A549 (cell line): ENCODE results near the gene ARMS2. TPM values are rescaled to one million over a fixed set of nuclear protein-coding genes. Genes with fewer than 3 reads are reported as not detected.
A peak's percentile ranks its signal among the peaks of the same experiment; 100 is the strongest.

Experiments used
- ATAC-seq, 2 experiments: fragments of 200-7000 bp in 1 of 2; fragments of >200 bp in 1 of 2; cut with Nextera tagmentation in 1 of 2; cut with Tn5 transposase in 1 of 2; 3 replicates each; pipeline versions ENCODE4 v1.8.0 to v1.9.1; 2018 to 2020; ENCODE audit warnings: mild to moderate bottlenecking in 1 of 2, moderate library complexity in 1 of 2
- CTCF ChIA-PET: fragments of 300-600 bp; sonication (Branson Sonifier 250); formaldehyde crosslinking; extraction: SDS; loops from one replicate; lab custom pipeline; 2021; ENCODE audit warnings: antibody characterized with exemption, inconsistent platforms; lab: Yijun Ruan, JAX
- POLR2A ChIA-PET: fragments of 350-600 bp; formaldehyde crosslinking; extraction: SDS; loops from one replicate; lab custom pipeline; 2021; ENCODE audit warnings: antibody characterized with exemption, inconsistent platforms; lab: Yijun Ruan, JAX
- DNase-seq, 2 experiments: peaks; one replicate each; pipeline versions ENCODE4 v3.0.0 to v3.0.0-alpha.2; 2011 to 2016; ENCODE audit warnings: low read depth in 1 of 2, low spot score in 1 of 2
- FAIRE-seq: peaks from 2 replicates; lab custom pipeline; 2011; peaks lifted over from hg19 to GRCh38; lab: Jason Lieb, UNC
- H3K27ac ChIP-seq, 2 experiments: fragments of >200 bp; sonication (Bioruptor Twin); formaldehyde crosslinking; 3 replicates each; pipeline ENCODE4 v1.5.1; 2016 to 2017
- H3K4me1 ChIP-seq: fragments of >200 bp; sonication (Bioruptor Twin); formaldehyde crosslinking; 3 replicates; pipeline ENCODE4 v1.6.1; 2016
- H3K4me2 ChIP-seq: fragments of >200 bp; sonication (Bioruptor Twin); formaldehyde crosslinking; 3 replicates; pipeline ENCODE4 v1.6.1; 2016
- H3K4me3 ChIP-seq: fragments of >200 bp; sonication (Bioruptor Twin); formaldehyde crosslinking; 3 replicates; pipeline ENCODE4 v1.5.1; 2016
- H3K9me3 ChIP-seq: fragments of >200 bp; sonication (Bioruptor Twin); formaldehyde crosslinking; 3 replicates; pipeline ENCODE4 v1.6.1; 2016
- CHD2 ChIP-seq: fragments of 150-350 bp; IDR thresholded peaks from 2 replicates; pipeline ENCODE4 v1.6.1; 2014; ENCODE audit warnings: low read length; ENCODE audit not compliant: partially characterized antibody
- FOXS1 ChIP-seq: fragments of 250-450 bp; sonication (Bioruptor Pico); IDR thresholded peaks from 2 replicates; pipeline ENCODE4 v1.5.0; 2020; ENCODE audit warnings: mild to moderate bottlenecking, moderate library complexity
- HEYL ChIP-seq: fragments of 250-450 bp; sonication (Bioruptor Pico); IDR thresholded peaks from 2 replicates; pipeline ENCODE4 v1.8.0; 2021; ENCODE audit warnings: mild to moderate bottlenecking, moderate library complexity
- HOXA7 ChIP-seq: fragments of 250-450 bp; sonication (Bioruptor Pico); IDR thresholded peaks from 2 replicates; pipeline ENCODE4 v1.5.0; 2020; ENCODE audit warnings: mild to moderate bottlenecking, moderate library complexity
- NFE2L2 ChIP-seq: fragments of 150-350 bp; conservative IDR thresholded peaks from 2 replicates; pipeline ENCODE4 v1.6.1; 2014; ENCODE audit warnings: low read length
- RFX5 ChIP-seq: fragments of 450-650 bp; IDR thresholded peaks from 2 replicates; pipeline ENCODE4 v1.7.1; 2014; ENCODE audit warnings: antibody characterized with exemption, mild to moderate bottlenecking, moderate library complexity
- ZFP36 ChIP-seq: fragments of 450-650 bp; IDR thresholded peaks from 2 replicates; pipeline ENCODE4 v1.6.1; 2014; ENCODE audit warnings: borderline replicate concordance; ENCODE audit not compliant: partially characterized antibody
- ZSCAN20 ChIP-seq: fragments of 250-450 bp; sonication (Bioruptor Pico); IDR thresholded peaks from 2 replicates; pipeline ENCODE4 v1.8.0; 2022; ENCODE audit warnings: mild to moderate bottlenecking, moderate library complexity
- WGBS: methylation state at CpG from one replicate; pipeline ENCODE4 v1.1.6; 2017; ENCODE audit errors: missing lambda C conversion rate; 5-methylcytosine and 5-hydroxymethylcytosine counted together
- polyA plus RNA-seq, 4 experiments: library from polyadenylated mRNA; depleted of rRNA in 3 of 4; stranded (reverse); fragments of >200 nt; fragmentation: RNase III in 1 of 4; extraction: RNeasy Plus Mini Kit Qiagen cat#74134 plus additional on column Dnase treatment in 1 of 4; gene quantifications; 2 replicates in 3 of 4; 3 replicates in 1 of 4; pipeline ENCODE4 v1.2.3, GENCODE V29; 2011 to 2017
- small RNA-seq, 6 experiments: library from RNA; depleted of rRNA; stranded (forward); fragments of <200 nt; gene quantifications; one replicate each; pipeline ENCODE3, GENCODE V24; 2012
- TF ChIP-seq, protein P1 (sequence below): IDR thresholded peaks from 2 replicates; pipeline ENCODE4 v1.6.1; 2012
- TF ChIP-seq, protein P2 (sequence below): fragments of >200 bp; sonication (Bioruptor Twin); formaldehyde crosslinking; IDR thresholded peaks from 3 replicates; pipeline ENCODE4 v1.5.1; 2016

Gene ARMS2
- polyA plus RNA-seq, 2 of the 4 experiments (the other 2 are of a cell fraction): not detected

DNA sequence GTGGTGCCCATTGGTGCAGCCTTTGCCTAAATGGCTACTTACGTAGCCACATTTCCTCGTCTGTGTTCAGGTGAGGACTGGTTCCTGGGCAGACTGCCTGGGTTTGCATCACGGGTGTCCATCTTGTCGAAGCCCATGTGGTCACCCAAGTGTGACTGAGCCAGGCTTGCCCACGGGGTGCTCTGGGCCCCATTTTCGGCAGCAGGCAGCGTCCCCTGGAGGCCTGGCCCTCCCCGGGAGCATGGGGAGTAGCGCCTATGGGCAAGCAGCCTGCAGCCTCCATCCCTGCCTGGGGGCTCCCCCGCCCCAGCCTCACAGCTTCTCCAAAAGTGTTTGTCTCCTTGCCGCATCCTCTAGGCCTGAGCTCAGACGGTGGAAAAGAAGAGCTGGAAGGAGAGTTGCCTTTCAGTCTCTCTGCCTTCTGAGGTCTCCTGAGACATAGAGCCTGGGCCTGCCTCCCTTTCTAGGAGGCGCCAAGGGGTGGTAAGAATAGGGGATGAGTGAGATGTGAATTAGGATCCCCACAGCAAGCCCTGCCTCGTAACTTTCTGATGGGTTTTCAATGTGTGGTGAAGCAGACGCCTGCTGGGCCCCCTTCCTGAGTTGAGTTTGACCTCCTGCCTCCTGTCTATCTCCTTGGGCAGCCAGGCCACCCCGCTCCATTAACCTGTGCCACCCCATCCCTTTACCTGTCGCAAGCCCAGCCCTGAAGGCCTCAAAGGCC, 49.6 kb downstream of the ARMS2 start:
- ATAC-seq (peak in 1 of 2 experiments; percentile 10; a peak in 2 of 6 replicates), FAIRE-seq (no peak), DNase-seq (no peak)
- H3K9me3 ChIP-seq: no peaks in the 10 kb centered on the region
- no peak overlapping the region for H3K4me3 ChIP-seq
- peak overlapping the region; percentile 45 for H3K4me2 ChIP-seq
- ChIA-PET CTCF (interaction anchor here (0.8 to 4.2 kb wide), 7 partner anchors 9 to 72 kb away, joined by 3 to 12 read pairs (median 3); no protein-coding TSS in a partner anchor), POLR2A (no interaction called here)
- TF ChIP-seq NFE2L2: no peak
- TF ChIP-seq RFX5: no peak
- TF ChIP-seq HOXA7 (CRISPR knock-in tag): no peak
- WGBS: 79% methylated on average over 9 of the region's 17 CpGs
- H3K27ac ChIP-seq: peak overlapping the region; percentile 50 to 68; a peak in 4 of 6 replicates
- peaks cover 12% of the 10 kb centered on the region for H3K4me1 ChIP-seq

DNA sequence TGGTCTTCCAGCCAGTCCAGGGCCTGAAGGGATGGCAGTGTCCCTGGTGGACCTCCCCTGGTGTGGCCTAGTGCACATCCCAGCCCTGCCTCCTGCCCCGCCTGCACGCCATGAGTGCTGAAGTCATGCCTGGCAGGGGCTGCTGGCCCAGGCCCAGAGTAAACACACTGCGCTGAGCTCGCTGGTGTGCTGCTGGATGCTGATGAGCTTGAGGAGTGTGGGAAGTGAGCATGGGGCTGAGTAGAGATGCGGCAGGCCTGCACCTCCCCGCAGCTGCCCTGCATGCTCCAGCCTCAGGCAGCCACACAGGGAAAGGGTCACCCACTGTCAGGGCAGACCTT, 50.1 kb downstream of the ARMS2 start:
- Histone ChIP-seq H3K4me2 (peak overlapping the region; percentile 45), H3K9me3 (no peaks in the 10 kb centered on the region), H3K4me3 (no peak overlapping the region), H3K4me1 (peaks cover 12% of the 10 kb centered on the region), H3K27ac (peak overlapping the region in 1 of 2 experiments; percentile 68; a peak in 3 of 6 replicates)
- WGBS: 7% methylated on average over 3 of the region's 6 CpGs
- POLR2A ChIA-PET: no interaction called here
- no peak for FAIRE-seq
- TF ChIP-seq, protein P1, sequence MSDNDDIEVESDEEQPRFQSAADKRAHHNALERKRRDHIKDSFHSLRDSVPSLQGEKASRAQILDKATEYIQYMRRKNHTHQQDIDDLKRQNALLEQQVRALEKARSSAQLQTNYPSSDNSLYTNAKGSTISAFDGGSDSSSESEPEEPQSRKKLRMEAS: peak; percentile 63
- TF ChIP-seq HEYL: no peak
- no peak for TF ChIP-seq ZFP36
- peak; percentile 82; the same call in 1 of the 2 replicates for TF ChIP-seq FOXS1 (CRISPR knock-in tag)
- peak; percentile 35 to 75 for DNase-seq
- CTCF ChIA-PET: interaction anchor here (1.0 to 4.2 kb wide), 4 partner anchors 10 to 61 kb away, joined by 3 to 12 read pairs (median 6); no protein-coding TSS in a partner anchor
- peak; percentile 90 to 98 for ATAC-seq

DNA sequence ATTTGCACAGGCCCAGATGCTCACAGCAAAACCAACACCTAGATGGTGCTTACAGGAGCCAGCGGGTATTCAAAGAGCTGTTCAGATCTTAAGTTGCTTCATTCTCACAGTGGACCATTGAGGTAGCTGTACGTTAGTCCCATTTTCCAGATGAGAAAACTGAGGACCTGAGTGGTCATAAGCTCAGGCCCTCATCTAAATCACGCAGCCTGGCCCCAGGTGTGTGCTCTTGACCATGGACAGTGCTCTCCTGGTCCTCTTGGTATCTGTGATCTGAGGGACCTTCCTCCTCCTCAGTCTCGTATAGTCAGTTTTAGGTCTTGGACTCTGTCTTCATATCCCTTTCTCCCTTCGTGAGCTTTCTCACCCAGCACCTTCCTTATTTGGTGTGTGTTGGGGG, 50.6 kb downstream of the ARMS2 start:
- DNase-seq (no peak), FAIRE-seq (no peak), ATAC-seq (no peak)
- peak overlapping the region; percentile 45 for H3K4me2 ChIP-seq
- CTCF ChIA-PET: interaction anchor here (0.5 to 4.2 kb wide), 5 partner anchors 10 to 148 kb away, joined by 3 to 12 read pairs (median 4); no protein-coding TSS in a partner anchor
- peaks cover 12% of the 10 kb centered on the region for H3K4me1 ChIP-seq
- WGBS: 90% methylated on average over 5 of the region's 5 CpGs
- TF ChIP-seq ZSCAN20 (CRISPR knock-in tag) (no peak), CHD2 (no peak)
- 0 out of 6 replicates have a peak overlapping the region, but pooled peaks of 1 of the 2 experiments have one; percentile 5 for H3K27ac ChIP-seq
- no peak overlapping the region for H3K4me3 ChIP-seq
- POLR2A ChIA-PET: no interaction called here
- H3K9me3 ChIP-seq: no peaks in the 10 kb centered on the region

DNA sequence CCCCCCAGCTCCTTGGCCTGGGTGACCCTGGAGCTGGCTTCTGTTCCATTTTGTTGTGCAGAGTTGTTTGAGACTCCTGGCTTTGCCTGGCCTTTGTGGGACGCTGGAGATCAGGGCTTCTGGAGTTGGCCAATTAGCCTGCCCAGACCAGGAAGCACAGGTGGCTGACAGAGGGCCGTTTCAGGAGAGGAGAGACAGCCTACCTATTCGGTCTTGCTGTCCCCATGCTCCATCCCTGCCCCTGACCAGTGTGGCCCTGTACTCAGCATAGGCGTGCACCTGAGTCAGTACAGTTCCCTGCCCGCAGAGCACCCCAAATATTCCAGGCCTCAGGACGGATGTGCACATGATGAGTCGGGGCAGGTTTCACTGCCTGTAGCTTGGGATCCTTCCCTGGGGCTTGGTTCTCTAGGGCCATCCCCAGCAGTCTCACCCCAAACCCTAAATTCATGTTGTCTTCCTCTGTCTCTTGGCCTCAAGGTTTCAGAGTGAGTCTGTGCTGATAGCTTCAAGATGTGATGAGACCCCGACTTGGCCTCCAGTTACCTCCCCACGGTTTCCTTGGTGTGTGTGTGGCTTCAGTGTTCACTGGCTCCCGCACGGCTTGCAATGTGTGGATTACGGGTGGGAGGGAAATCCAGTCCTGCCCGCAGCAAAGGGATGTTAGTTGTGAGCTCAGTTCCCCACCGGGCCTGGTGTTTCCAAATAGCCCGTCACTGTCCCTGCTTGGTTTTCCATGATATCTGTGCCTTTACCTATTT, 51.6 kb downstream of the ARMS2 start:
- Histone ChIP-seq H3K27ac (no peak overlapping the region), H3K4me2 (no peak overlapping the region), H3K4me1 (peaks cover 12% of the 10 kb centered on the region), H3K9me3 (no peaks in the 10 kb centered on the region)
- 80% methylated on average over 14 of the region's 15 CpGs for WGBS
- CTCF ChIA-PET: interaction anchor here (0.7 to 4.2 kb wide), 3 partner anchors 36 to 71 kb away, joined by 3 to 12 read pairs (median 9); no protein-coding TSS in a partner anchor
- DNase-seq: no peak
- TF ChIP-seq, protein P2, sequence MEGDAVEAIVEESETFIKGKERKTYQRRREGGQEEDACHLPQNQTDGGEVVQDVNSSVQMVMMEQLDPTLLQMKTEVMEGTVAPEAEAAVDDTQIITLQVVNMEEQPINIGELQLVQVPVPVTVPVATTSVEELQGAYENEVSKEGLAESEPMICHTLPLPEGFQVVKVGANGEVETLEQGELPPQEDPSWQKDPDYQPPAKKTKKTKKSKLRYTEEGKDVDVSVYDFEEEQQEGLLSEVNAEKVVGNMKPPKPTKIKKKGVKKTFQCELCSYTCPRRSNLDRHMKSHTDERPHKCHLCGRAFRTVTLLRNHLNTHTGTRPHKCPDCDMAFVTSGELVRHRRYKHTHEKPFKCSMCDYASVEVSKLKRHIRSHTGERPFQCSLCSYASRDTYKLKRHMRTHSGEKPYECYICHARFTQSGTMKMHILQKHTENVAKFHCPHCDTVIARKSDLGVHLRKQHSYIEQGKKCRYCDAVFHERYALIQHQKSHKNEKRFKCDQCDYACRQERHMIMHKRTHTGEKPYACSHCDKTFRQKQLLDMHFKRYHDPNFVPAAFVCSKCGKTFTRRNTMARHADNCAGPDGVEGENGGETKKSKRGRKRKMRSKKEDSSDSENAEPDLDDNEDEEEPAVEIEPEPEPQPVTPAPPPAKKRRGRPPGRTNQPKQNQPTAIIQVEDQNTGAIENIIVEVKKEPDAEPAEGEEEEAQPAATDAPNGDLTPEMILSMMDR: no peak
- TF ChIP-seq, all 56 proteins: peak for 0
- H3K4me3 ChIP-seq: no peak overlapping the region
- ATAC-seq (no peak), FAIRE-seq (no peak)
- POLR2A ChIA-PET: no interaction called here

Small RNA genes lying within 50 kb of the gene (small RNA-seq; reads per million reads assigned to genes)
- gene MIR3941: 0 to 7.6 (median 2.5) reads per million in 6 experiments

Other genes with a start within 250 kb of the ARMS2 start
- 1.3 and 2.1 TPM in 2 replicates for gene BTBD16, start 183.4 kb upstream of the ARMS2 start, polyA plus RNA-seq (2011; rRNA removed)
- gene BTBD16, start 183.4 kb upstream of the ARMS2 start, polyA plus RNA-seq (2017; fragmentation: RNase III; extraction: RNeasy Plus Mini Kit Qiagen cat#74134 plus additional on column Dnase treatment): 0.32 to 0.69 TPM (median 0.35 TPM) in 3 replicates
- gene PLEKHA1, start 79.9 kb upstream of the ARMS2 start, polyA plus RNA-seq (2011; rRNA removed): 52.0 and 62.4 TPM in 2 replicates
- 22.8 to 27.1 TPM (median 26.7 TPM) in 3 replicates for gene PLEKHA1, start 79.9 kb upstream of the ARMS2 start, polyA plus RNA-seq (2017; fragmentation: RNase III; extraction: RNeasy Plus Mini Kit Qiagen cat#74134 plus additional on column Dnase treatment)
- 65.6 and 92.3 TPM in 2 replicates for gene HTRA1, start 6.9 kb downstream of the ARMS2 start, polyA plus RNA-seq (2011; rRNA removed)
- gene HTRA1, start 6.9 kb downstream of the ARMS2 start, polyA plus RNA-seq (2017; fragmentation: RNase III; extraction: RNeasy Plus Mini Kit Qiagen cat#74134 plus additional on column Dnase treatment): 31.9 to 51.5 TPM (median 50.7 TPM) in 3 replicates
- 0.01 and 0.05 TPM in 2 replicates for gene DMBT1, start 106.1 kb downstream of the ARMS2 start, polyA plus RNA-seq (2011; rRNA removed)
- gene DMBT1, start 106.1 kb downstream of the ARMS2 start, polyA plus RNA-seq (2017; fragmentation: RNase III; extraction: RNeasy Plus Mini Kit Qiagen cat#74134 plus additional on column Dnase treatment): 0.01 to 0.03 TPM in 2 of 3 replicates, not detected in the other
- gene C10orf120, start 245.2 kb downstream of the ARMS2 start, polyA plus RNA-seq (2011; rRNA removed): not detected in 2 replicates
- not detected in 3 replicates for gene C10orf120, start 245.2 kb downstream of the ARMS2 start, polyA plus RNA-seq (2017; fragmentation: RNase III; extraction: RNeasy Plus Mini Kit Qiagen cat#74134 plus additional on column Dnase treatment)